GM19043 (cell line): Measurements from ENCODE around the gene TFCP2L1.

Experiments
- ATAC-seq: cut with Tn5 transposase; IDR thresholded peaks from one replicate; pipeline ENCODE4 v1.9.1; 2021; ENCODE audit warnings: low read depth; ENCODE audit not compliant: unreplicated experiment

The TFCP2L1 gene

GRCh38 chr2:121184248-121184862 lies 100.6 kb downstream of the TFCP2L1 start:
- no peak for ATAC-seq

GRCh38 chr2:121182520-121182919 lies 102.5 kb downstream of the TFCP2L1 start:
- ATAC-seq: no peak

GRCh38 chr2:121179467-121179866 lies 105.5 kb downstream of the TFCP2L1 start:
- no peak for ATAC-seq

GRCh38 chr2:121178730-121179129 lies 106.3 kb downstream of the TFCP2L1 start:
- ATAC-seq: no peak

GRCh38 chr2:121177896-121178295 lies 107.1 kb downstream of the TFCP2L1 start:
- no peak for ATAC-seq

- ATAC-seq: no peak
Observed at GRCh38 chr2:121175326-121175725, 109.7 kb downstream of the TFCP2L1 start.

- no peak for ATAC-seq
Observed at GRCh38 chr2:121173806-121174205, 111.2 kb downstream of the TFCP2L1 start.

- no peak for ATAC-seq
Observed at GRCh38 chr2:121173112-121173511, 111.9 kb downstream of the TFCP2L1 start.

GRCh38 chr2:121172456-121172855 lies 112.5 kb downstream of the TFCP2L1 start:
- ATAC-seq: no peak

- no peak for ATAC-seq
Observed at GRCh38 chr2:121171625-121172119, 113.3 kb downstream of the TFCP2L1 start.

GRCh38 chr2:121170577-121170976 lies 114.4 kb downstream of the TFCP2L1 start:
- no peak for ATAC-seq

- ATAC-seq: no peak
Observed at GRCh38 chr2:121167411-121167810, 117.6 kb downstream of the TFCP2L1 start.
